Thyroid gland (tissue), 4 donors: Measurements from ENCODE around the gene CD300A. TPM values are rescaled to one million over a fixed set of nuclear protein-coding genes. Genes with fewer than 3 reads are reported as not detected.

Experiments used
- DNase-seq, 2 donors: peaks; one replicate each; pipeline ENCODE4 v3.0.0-alpha.2; 2019
- H3K27ac ChIP-seq, 3 donors: fragments of 200-600 bp; sonication (generic); 1 replicate in 2 of 3; 2 replicates in 1 of 3; pipeline ENCODE4 v1.5.1; 2016 to 2019; ENCODE audit warnings: mild to moderate bottlenecking in 1 of 3, moderate library complexity in 1 of 3
- H3K27me3 ChIP-seq: fragments of 200-600 bp; sonication (generic); one replicate; pipeline ENCODE4 v1.5.1; 2019
- H3K36me3 ChIP-seq, 2 donors: fragments of 200-600 bp; sonication (generic); one replicate each; pipeline ENCODE4 v1.5.1; 2016 to 2019
- H3K4me1 ChIP-seq, 2 donors: fragments of 200-600 bp; sonication (generic); one replicate each; pipeline ENCODE4 v1.5.1; 2017 to 2019
- H3K4me3 ChIP-seq, 3 donors: fragments of 200-600 bp; sonication (generic); replicated peaks in 1 of 3; 1 replicate in 2 of 3; 2 replicates in 1 of 3; pipeline ENCODE4 v1.5.1; 2016; ENCODE audit warnings: mild to moderate bottlenecking in 1 of 3
- H3K9me3 ChIP-seq: fragments of 200-600 bp; sonication (generic); one replicate; pipeline ENCODE4 v1.5.1; 2017
- CTCF ChIP-seq, 6 experiments: fragments of 200-600 bp in 3 of 6; fragments of 450-650 bp in 3 of 6; sonication (generic) in 3 of 6; IDR thresholded peaks; one replicate each; pipeline ENCODE4 v1.5.1; 2016 to 2019; ENCODE audit warnings: antibody characterized with exemption in 6 of 6, mild to moderate bottlenecking in 2 of 6, inconsistent platforms in 1 of 6, moderate library complexity in 1 of 6
- POLR2A ChIP-seq, 2 donors: fragments of 450-650 bp; IDR thresholded peaks; one replicate each; pipeline ENCODE4 v1.6.1; 2017; ENCODE audit warnings: antibody characterized with exemption in 2 of 2, mild to moderate bottlenecking in 2 of 2, moderate library complexity in 1 of 2
- WGBS, 2 donors: methylation state at CpG; one replicate each; pipeline ENCODE4 v1.1.5; 2017; 5-methylcytosine and 5-hydroxymethylcytosine counted together
- intact Hi-C: fragments of 100-400 bp; cut with DNase I; formaldehyde crosslinking; loops from one replicate; pipeline ENCODE4 v1.15.1; 2023
- total RNA-seq, 4 donors: library from RNA; depleted of rRNA; stranded (reverse); fragments of >200 nt; gene quantifications; one replicate each; pipeline ENCODE4 v1.2.3, GENCODE V29; 2016

CD300A gene
- total RNA-seq, 4 donors from 2014 or later: 0.78 to 5.8 (median 2.1) TPM

- no peaks in the 10 kb centered on the region for H3K4me1 ChIP-seq
- H3K9me3 ChIP-seq: no peaks in the 10 kb centered on the region
- no peaks in the 10 kb centered on the region for H3K36me3 ChIP-seq
- no peaks in the 10 kb centered on the region for H3K27me3 ChIP-seq
- TF ChIP-seq CTCF (IDR thresholded peaks at IDR 0.05) (no peak), POLR2A (IDR thresholded peaks at IDR 0.05) (no peak)
- no peak overlapping the region for H3K27ac ChIP-seq
- 64 to 74% methylated on average over 20 to 21 of the region's 21 CpGs for WGBS, 2 donors
- no peak overlapping the region for H3K4me3 ChIP-seq
- intact Hi-C loops: no loop called here
- no peak for DNase-seq
These were observed 952 bp downstream of the CD300A start for GRCh38 chr17:74467221-74467951.

GRCh38 chr17:74471341-74471740 is 4.9 kb downstream of the CD300A start:
- DNase-seq: no peak
- Histone ChIP-seq H3K27ac (no peak overlapping the region), H3K4me3 (no peak overlapping the region), H3K27me3 (no peaks in the 10 kb centered on the region), H3K9me3 (no peaks in the 10 kb centered on the region), H3K36me3 (no peaks in the 10 kb centered on the region), H3K4me1 (no peaks in the 10 kb centered on the region)
- intact Hi-C loops: no loop called here
- TF ChIP-seq POLR2A (IDR thresholded peaks at IDR 0.05): no peak
- no peak for TF ChIP-seq CTCF (IDR thresholded peaks at IDR 0.05)
- WGBS, 2 donors: 83 to 97% methylated on average over 3 of the region's 3 CpGs

GRCh38 chr17:74472890-74473289 is 6.5 kb downstream of the CD300A start:
- H3K36me3 ChIP-seq: no peaks in the 10 kb centered on the region
- no peaks in the 10 kb centered on the region for H3K4me1 ChIP-seq
- DNase-seq: no peak
- TF ChIP-seq CTCF (IDR thresholded peaks at IDR 0.05): no peak
- no peak for TF ChIP-seq POLR2A (IDR thresholded peaks at IDR 0.05)
- H3K27ac ChIP-seq: no peak overlapping the region
- H3K4me3 ChIP-seq: no peak overlapping the region
- H3K9me3 ChIP-seq: no peaks in the 10 kb centered on the region
- intact Hi-C loops: no loop called here
- no peaks in the 10 kb centered on the region for H3K27me3 ChIP-seq
- WGBS, 2 donors: 76 to 83% methylated on average over 4 of the region's 4 CpGs

GRCh38 chr17:74473294-74473693 is 6.9 kb downstream of the CD300A start:
- no peak for TF ChIP-seq POLR2A (IDR thresholded peaks at IDR 0.05)
- no peak for TF ChIP-seq CTCF (IDR thresholded peaks at IDR 0.05)
- no peak for DNase-seq
- Histone ChIP-seq H3K27me3 (no peaks in the 10 kb centered on the region), H3K4me1 (no peaks in the 10 kb centered on the region), H3K9me3 (no peaks in the 10 kb centered on the region), H3K4me3 (no peak overlapping the region), H3K27ac (no peak overlapping the region), H3K36me3 (no peaks in the 10 kb centered on the region)
- intact Hi-C loops: no loop called here
- WGBS, 2 donors: 89 to 91% methylated on average over 6 to 7 of the region's 8 CpGs

GRCh38 chr17:74474043-74474792 is 7.8 kb downstream of the CD300A start:
- Histone ChIP-seq H3K9me3 (no peaks in the 10 kb centered on the region), H3K4me1 (no peaks in the 10 kb centered on the region), H3K27me3 (no peaks in the 10 kb centered on the region), H3K36me3 (no peaks in the 10 kb centered on the region), H3K27ac (no peak overlapping the region), H3K4me3 (no peak overlapping the region)
- intact Hi-C loops: no loop called here
- no peak for DNase-seq
- 73 to 78% methylated on average over 8 to 9 of the region's 9 CpGs for WGBS, 2 donors
- no peak for TF ChIP-seq CTCF (IDR thresholded peaks at IDR 0.05)
- TF ChIP-seq POLR2A (IDR thresholded peaks at IDR 0.05): no peak
